ENCODE data around the gene SF3B2.
"Not testable (repeated sequence)": the region's sequence is repeated elsewhere in the genome, so short reads cannot be mapped to it uniquely, and the experiment has no call there.

SF3B2 gene

GRCh38 chr11:66052664-66052982, 459 bp downstream of the SF3B2 start:
- DNase-seq: no peak

GRCh38 chr11:66055021-66055420, 2.9 kb downstream of the SF3B2 start:
- no peak for DNase-seq

- DNase-seq: no peak
Measured at GRCh38 chr11:66056501-66056900, 4.3 kb downstream of the SF3B2 start.

- no peak for DNase-seq
Measured at GRCh38 chr11:66059966-66060680, 8.0 kb downstream of the SF3B2 start.

GRCh38 chr11:66061268-66061667, 9.1 kb downstream of the SF3B2 start:
- no peak for DNase-seq

- DNase-seq: no peak
Measured at GRCh38 chr11:66062408-66062807, 10.2 kb downstream of the SF3B2 start.

GRCh38 chr11:66063900-66064299, 11.7 kb downstream of the SF3B2 start:
- no peak for DNase-seq

GRCh38 chr11:66064571-66064970, 12.4 kb downstream of the SF3B2 start:
- DNase-seq: no peak

- DNase-seq: no peak
Measured at GRCh38 chr11:66066751-66067150, 14.6 kb downstream of the SF3B2 start.

GRCh38 chr11:66067640-66068039, 15.5 kb downstream of the SF3B2 start:
- DNase-seq: no peak

- no peak for DNase-seq
Measured at GRCh38 chr11:66068154-66068821, 16.1 kb downstream of the SF3B2 start.

GRCh38 chr11:66068923-66069714, 17.0 kb downstream of the SF3B2 start:
- DNase-seq: no peak

- DNase-seq: no peak
Measured at GRCh38 chr11:66069715-66070603, 17.8 kb downstream of the SF3B2 start, which contains the start of gene PACS1. Gene PACS1, plus strand, starts transcription at chr11:66070272. Its CDS starts 215 bp downstream, at chr11:66070487.

- DNase-seq: no peak
Measured at GRCh38 chr11:66070604-66071380, 18.6 kb downstream of the SF3B2 start.

GRCh38 chr11:66071381-66071801, 19.2 kb downstream of the SF3B2 start:
- no peak for DNase-seq

GRCh38 chr11:66072081-66072480, 19.9 kb downstream of the SF3B2 start:
- no peak for DNase-seq

GRCh38 chr11:66072518-66072917, 20.4 kb downstream of the SF3B2 start:
- no peak for DNase-seq

- DNase-seq: no peak
Measured at GRCh38 chr11:66073669-66074068, 21.5 kb downstream of the SF3B2 start.

- DNase-seq: no peak
Measured at GRCh38 chr11:66075273-66075672, 23.1 kb downstream of the SF3B2 start.

GRCh38 chr11:66076561-66076960, 24.4 kb downstream of the SF3B2 start:
- no peak for DNase-seq

- DNase-seq: no peak
Measured at GRCh38 chr11:66077927-66078326, 25.8 kb downstream of the SF3B2 start.

GRCh38 chr11:66078949-66079348, 26.8 kb downstream of the SF3B2 start:
- not testable (repeated sequence) for DNase-seq

Data from cortex of kidney (tissue), 1 donor.